ENCODE results near the gene OTOL1.
"Not testable (repeated sequence)": the region's sequence is repeated elsewhere in the genome, so short reads cannot be mapped to it uniquely, and the experiment has no call there.

OTOL1 gene

DNA sequence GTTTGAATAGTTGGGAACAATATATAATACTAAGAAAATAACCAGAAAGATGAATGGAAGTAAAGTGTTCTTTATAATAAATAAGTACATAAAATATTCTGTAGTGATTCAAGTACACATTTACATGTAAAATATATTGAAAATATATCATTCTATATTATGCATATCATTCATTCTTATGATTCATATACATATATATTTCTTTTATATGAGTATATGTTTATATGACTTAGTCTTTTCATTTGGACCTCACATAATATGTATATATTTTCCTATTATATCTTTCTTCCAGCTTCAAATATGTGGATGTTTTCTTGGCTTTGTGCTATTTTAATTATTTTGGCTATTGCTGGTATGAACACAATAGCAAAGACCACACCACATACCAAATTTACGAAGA, at the start of gene OTOL1:
Gene OTOL1, plus strand, starts transcription at position 301 of the 400 bp plus-strand sequence. Its CDS starts 0 bp downstream, at position 301.
- no peak for DNase-seq

DNA sequence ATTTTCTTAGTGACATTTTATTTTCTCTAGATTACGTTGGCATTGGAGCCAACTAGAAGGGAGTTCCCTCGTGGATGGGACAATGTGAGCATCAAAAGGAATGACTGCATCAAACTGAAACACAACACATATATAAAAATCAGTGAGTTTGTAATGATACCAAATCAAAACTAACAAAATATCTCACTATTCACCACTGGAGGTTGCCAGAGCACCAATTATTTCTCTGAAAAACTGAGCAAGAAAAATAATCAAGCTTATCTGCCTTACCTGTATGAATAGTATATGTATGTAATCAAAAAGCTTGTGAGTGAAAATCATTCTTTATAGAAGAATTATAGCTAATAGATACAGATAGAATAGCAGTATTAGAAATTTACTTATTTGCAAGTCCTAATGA, 46.8 kb upstream of the OTOL1 start:
- no peak for DNase-seq

DNA sequence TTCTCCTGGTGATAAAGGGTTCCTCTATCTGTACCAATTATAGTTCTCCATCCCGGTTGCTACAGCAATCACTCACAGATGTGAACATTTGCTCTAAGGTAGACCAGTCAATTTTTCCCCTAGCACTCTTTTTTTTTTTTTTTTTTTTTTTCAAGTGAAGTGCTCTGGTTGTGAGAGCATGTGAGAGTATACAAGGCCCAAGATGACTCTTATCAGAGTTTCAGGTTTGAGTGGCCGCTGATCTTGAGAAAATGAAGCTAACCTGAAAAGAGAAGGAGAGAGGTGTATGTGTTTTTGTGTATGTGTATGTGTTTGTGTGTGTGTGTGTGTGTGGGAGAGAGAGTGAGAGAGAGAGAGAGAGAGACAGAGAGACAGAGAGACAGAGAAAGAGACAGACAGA, 44.4 kb upstream of the OTOL1 start:
- no peak for DNase-seq

DNA sequence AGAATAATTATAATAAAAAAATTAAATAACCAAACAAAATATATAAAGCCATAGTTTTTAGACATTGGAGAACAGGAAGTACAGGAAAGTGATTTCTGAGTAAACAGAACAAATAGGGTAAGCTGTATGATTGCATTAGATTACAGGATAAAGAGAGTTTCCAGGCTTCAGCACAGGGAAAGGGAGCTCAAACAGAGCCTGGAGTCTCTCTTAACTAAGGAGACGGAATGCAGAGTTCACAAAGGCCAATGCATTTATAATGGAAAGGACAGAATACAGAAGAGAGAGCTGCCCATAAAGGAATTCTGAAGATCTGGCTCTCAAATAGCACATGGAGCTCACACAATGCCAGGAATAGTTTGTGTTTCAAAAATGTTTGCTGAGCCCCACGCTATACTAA, 42.0 kb upstream of the OTOL1 start:
- DNase-seq, result no peak

GRCh38 chr3:161455962-161456361, 40.6 kb upstream of the OTOL1 start:
- no peak for DNase-seq

GRCh38 chr3:161462138-161462537, 34.5 kb upstream of the OTOL1 start:
- DNase-seq, result no peak

GRCh38 chr3:161471211-161471610, 25.4 kb upstream of the OTOL1 start:
- no peak for DNase-seq

- DNase-seq, result no peak
These were observed 22.5 kb upstream of the OTOL1 start for GRCh38 chr3:161474139-161474538.

GRCh38 chr3:161474741-161475140, 21.9 kb upstream of the OTOL1 start:
- no peak for DNase-seq

DNA sequence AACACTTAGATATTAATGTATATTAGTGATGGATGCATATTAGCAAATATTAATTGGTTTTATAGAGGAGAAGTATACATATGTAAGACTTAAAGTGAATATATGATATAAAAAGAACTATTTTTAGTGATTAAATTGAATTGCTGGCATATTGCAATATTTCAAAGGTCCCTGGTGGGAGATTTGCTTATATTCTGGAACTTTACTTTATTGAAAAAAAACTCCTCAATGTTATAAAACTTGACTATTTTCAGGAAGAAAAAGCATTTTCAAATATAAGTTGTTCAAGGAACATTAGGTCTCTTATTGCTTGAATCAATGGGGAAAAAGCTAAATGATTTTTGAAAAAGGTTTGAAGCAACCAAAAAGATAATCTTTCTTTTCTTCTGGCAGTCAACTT, 21.4 kb upstream of the OTOL1 start:
- DNase-seq, result no peak

DNA sequence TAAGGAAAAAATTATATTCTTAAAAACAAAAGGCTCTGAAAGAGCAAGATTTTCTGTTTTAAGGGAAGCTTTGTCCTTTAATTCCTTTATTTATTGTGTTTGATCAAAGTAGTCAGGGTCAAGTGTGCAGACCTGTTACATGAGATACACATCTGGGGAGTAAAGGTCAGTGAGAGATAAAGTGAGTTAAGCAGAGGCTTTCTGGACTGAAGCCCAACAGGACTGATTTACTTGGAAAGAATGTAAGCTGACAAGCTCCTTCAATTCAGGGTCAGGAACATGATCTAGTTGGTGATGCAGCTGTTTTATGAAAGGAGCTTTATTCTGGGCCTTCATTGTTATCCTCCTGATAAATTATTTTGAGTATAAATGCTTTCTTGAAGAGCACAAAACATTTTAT, 20.7 kb upstream of the OTOL1 start:
- DNase-seq, result no peak

GRCh38 chr3:161484226-161484625, 12.4 kb upstream of the OTOL1 start:
- DNase-seq, result no peak

DNA sequence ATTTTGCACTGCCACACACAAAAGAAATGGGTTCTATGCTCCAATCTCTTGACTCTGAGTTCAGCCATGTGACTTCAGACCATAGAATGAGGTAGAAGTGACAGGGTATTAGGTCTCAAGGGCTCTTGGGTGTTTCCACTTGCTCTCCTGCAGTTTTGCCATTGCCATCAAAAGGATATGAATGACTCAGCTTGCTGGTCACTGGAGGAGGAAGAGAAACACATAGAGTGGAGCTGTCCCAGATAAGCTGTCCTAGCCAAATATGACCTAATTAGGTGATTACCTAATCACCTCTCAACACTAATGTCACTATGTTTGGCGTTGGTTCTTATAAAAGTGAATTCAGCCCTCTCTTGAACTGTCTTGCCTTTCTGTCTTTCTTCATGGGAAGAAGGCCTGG, 8.3 kb upstream of the OTOL1 start:
- not testable (repeated sequence) for DNase-seq

DNA sequence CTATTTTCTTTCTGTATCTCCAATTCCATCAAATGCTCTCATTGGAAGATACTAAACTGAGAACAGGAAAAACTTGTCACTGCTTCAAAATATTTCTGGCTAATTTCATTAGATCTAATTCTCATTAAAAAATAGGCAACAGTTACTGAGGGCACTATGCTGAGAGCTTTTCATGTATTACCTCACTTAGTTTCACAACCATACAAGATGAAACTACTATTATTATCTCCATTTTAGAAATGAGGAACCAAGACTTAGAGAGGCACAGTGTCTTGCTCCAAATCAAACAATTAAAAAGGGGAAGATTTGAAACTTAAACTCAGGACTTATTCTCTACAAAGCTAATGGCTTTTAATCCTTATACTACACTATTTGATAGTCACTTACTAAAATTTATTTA, 7.2 kb upstream of the OTOL1 start:
- no peak for DNase-seq

- DNase-seq, result not testable (repeated sequence)
These were observed 5.8 kb upstream of the OTOL1 start for GRCh38 chr3:161490845-161491244.

GRCh38 chr3:161498259-161498921, 1.8 kb downstream of the OTOL1 start:
- no peak for DNase-seq

DNA sequence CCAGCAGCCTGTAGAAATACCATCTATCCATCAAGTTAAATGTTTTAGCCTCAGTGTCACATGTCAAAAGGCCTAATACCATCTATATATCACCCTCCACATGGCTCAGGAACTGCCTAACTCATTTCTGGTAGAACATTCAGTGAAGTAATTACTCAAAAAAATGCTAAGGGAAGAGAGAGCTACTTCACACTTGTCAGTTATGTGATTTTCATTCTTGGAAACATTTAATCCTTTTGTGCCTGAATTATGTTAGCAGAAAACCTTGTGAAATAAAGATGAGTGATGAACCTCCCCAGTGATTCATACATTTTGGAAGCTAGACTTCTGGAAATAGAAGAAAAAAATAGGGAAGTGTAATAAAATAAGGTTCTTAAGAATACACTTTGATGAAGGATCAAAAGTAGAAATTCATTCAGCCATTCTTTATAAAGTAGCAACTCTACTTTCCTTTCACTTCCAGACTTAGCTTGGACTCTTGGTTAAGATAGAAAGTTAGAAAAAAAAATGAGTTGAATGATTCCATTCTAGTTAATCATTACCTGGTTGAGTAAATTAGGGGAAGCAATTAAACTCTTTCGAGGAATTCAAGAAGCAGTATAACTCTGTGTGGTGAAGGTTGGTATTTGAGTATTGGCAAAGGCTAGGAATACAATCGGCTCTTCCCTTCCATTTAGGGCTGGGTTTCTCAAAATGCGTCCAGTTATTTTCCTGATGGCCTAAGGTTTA, 3.6 kb downstream of the OTOL1 start:
- no peak for DNase-seq

DNA sequence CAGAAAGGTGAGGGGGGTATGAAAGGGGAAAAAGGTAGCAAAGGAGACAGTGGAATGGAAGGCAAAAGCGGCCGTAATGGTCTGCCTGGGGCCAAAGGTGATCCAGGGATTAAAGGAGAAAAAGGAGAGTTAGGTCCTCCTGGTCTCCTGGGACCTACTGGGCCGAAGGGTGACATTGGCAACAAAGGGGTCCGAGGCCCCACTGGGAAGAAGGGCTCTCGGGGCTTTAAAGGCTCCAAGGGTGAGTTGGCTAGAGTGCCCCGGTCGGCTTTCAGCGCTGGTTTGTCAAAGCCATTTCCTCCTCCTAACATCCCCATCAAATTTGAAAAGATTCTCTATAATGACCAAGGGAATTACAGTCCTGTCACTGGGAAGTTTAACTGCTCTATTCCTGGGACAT, 6.7 kb downstream of the OTOL1 start:
- no peak for DNase-seq

DNA sequence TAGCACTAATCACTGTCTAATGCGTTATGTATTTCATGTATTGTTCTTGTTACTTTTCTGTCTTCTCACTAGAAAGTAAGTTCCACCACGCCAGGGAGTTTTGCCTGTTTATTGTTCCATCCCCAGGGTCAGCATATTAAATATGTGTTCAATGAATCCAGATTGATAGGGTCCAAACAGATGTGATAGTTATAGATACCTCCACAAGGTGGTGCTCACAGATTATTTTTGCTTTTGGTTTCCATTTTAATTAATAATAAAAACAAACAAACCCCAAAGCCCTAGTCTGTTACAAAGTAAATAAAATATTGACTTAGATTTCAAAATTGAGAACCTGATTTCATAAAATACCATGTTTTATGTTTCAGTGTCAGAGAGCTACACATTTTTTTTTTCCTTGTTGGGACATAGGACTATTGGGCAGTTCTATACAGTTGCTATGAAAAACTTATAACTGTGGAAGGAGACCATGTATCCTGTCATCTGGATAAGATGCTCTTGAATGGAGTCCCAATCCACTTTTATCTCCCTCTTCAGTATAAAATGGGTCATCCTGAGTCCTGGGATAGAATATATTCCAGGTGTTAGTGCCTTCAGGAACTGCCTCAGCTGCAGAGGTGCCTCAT, 12.4 kb downstream of the OTOL1 start:
- DNase-seq, result no peak

DNA sequence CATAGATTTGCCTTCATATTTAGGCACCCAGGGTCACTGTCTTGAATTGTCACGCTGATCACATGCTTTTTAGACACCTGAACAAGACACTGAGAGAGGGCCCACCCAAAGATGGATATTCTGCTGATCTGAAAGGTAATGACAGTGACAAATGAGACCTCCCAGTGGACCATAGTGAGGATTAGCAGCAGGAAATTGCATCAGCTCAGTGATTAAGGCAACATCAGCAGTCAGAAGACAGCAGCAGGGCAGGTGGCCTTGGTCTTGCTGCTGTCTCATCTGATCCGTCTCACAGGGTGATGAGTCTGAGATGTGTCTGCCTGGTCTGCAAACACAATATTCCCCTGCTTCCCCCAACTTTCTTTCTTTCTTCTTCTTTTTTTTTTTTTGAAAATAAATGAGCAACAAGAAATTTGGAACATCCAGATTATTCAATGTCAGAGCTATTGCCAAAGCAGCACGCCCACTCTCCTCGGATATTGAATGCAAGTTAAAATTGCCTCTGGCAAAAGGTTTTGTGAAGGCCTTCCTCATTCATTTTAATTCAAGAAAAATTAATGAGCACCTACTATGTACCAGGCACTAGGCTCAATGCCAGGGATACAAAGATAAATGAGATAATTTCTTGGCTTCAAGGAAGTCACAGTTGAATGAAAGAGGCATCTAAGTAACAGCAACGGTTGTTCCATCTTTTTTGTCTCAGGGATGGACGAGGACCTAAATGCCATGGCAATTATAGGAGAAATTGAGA, 14.1 kb downstream of the OTOL1 start:
- DNase-seq, result no peak

DNA sequence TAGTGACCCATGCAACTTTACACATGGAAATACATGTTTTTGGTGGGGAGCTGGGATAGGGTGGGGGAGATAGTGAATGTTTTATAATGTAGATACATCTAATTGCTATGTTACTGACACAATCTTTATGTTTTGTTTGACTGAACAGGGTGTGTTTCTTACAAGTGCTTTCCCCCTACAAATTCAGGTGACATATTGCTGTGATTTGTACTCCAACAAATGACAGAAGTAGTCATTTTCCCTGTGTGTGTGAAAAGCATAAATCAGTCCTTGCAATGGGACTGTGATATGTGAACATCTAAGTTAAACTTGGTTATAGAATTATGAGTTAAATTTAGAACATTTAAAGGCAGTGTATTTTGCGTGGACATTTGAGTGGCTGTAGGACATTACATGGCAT, 27.3 kb downstream of the OTOL1 start:
- no peak for DNase-seq

DNA sequence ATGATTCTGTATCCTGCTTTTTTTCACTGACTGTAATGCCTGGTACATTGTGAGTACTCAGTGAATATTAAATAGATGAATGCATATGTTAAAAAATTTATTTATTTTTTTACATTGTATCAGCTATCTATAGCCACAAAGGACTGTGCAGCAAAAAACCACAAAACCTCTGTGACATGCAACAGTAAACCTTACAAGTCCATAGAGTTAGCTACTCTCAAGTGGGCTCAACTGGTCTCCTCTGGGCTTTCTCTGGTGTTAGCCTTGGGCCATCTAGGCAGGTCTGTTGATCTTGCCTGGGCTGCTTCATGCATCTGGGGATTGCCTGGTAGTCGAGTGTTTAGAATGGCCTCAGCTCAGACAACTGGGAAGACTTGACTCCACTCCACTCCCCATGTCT, 35.3 kb downstream of the OTOL1 start:
- DNase-seq, result no peak

GRCh38 chr3:161540594-161540993, 44.0 kb downstream of the OTOL1 start:
- no peak for DNase-seq

GRCh38 chr3:161545824-161546223, 49.2 kb downstream of the OTOL1 start:
- no peak for DNase-seq
